ENCODE measurements around the gene MDFI.

MDFI gene

DNA sequence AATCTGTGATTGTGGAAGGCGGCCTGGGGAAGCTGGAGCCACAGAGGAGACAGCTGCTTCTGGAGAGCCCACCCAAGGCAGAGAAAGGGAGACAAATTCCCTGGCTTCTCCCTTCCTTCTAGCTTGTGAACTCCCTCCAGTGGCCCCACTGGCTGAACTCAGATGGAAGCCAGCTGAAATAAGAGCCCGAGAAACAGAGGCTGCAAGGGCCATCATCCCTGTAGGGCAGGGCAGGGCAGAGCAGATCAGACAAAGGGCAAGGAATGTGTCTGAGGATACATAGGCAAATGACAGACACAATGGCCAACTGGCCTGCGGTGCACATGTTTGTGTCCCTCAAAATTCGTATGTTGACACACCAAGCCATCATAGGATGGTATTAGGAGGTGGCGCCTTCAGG lies 25.3 kb downstream of the MDFI start:
- Histone ChIP-seq H3K36me3 (ENCODE audit: insufficient read depth, insufficient read length, low read length) (no peaks in the 10 kb centered on the region), H3K9me3 (ENCODE audit: insufficient read depth, low read length) (no peaks in the 10 kb centered on the region), H3K4me3 (ENCODE audit: insufficient read length, low read depth) (no peak overlapping the region), H3K4me1 (ENCODE audit: insufficient read depth, insufficient read length) (no peaks in the 10 kb centered on the region), H3K9ac (ENCODE audit: insufficient read length, low read depth) (no peak overlapping the region), H3K27me3 (ENCODE audit: insufficient read depth, insufficient read length) (no peaks in the 10 kb centered on the region)
- no peak for TF ChIP-seq ZNF274 (IDR thresholded peaks at IDR 0.05; ENCODE audit: low read depth, low read length)
- no peak for TF ChIP-seq YY1 (IDR thresholded peaks at IDR 0.05; ENCODE audit: insufficient read depth, insufficient read length)
- no peak for TF ChIP-seq SUZ12 (IDR thresholded peaks at IDR 0.05; ENCODE audit: extremely low read depth, insufficient read depth, insufficient read length)
- DNase-seq (ENCODE audit: low read depth, low spot score) = no peak

GRCh38 chr6:41664271-41664670 lies 26.0 kb downstream of the MDFI start:
- Histone ChIP-seq H3K27me3 (ENCODE audit: insufficient read depth, insufficient read length) (no peaks in the 10 kb centered on the region), H3K36me3 (ENCODE audit: insufficient read depth, insufficient read length, low read length) (no peaks in the 10 kb centered on the region), H3K4me3 (ENCODE audit: insufficient read length, low read depth) (no peak overlapping the region), H3K9me3 (ENCODE audit: insufficient read depth, low read length) (peaks cover 5% of the 10 kb centered on the region; the same call in 1 of the 2 replicates), H3K4me1 (ENCODE audit: insufficient read depth, insufficient read length) (no peaks in the 10 kb centered on the region), H3K9ac (ENCODE audit: insufficient read length, low read depth) (no peak overlapping the region)
- DNase-seq (ENCODE audit: low read depth, low spot score) = no peak
- TF ChIP-seq YY1 (IDR thresholded peaks at IDR 0.05; ENCODE audit: insufficient read depth, insufficient read length) (no peak), ZNF274 (IDR thresholded peaks at IDR 0.05; ENCODE audit: low read depth, low read length) (no peak), SUZ12 (IDR thresholded peaks at IDR 0.05; ENCODE audit: extremely low read depth, insufficient read depth, insufficient read length) (no peak)

DNA sequence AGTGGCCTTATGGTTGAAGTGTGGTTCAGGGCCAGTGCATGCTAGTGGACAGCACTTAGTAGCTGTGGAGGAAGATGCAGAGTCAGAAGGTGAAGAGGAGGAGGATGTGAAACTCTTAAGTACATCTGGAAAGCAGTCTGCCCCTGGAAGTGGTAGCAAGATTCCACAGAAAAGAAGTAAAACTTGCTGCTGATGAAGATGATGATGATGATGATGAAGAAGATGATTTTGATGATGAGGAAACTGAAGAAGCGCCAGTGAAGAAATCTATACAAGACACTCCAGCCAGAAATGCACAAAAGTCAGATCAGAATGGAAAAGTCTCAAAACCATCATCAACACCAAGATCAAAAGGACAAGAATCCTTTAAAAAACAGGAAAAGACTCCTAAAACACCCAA lies 28.9 kb downstream of the MDFI start:
- Histone ChIP-seq H3K9ac (ENCODE audit: insufficient read length, low read depth) (no peak overlapping the region), H3K4me3 (ENCODE audit: insufficient read length, low read depth) (no peak overlapping the region), H3K27me3 (ENCODE audit: insufficient read depth, insufficient read length) (no peaks in the 10 kb centered on the region), H3K9me3 (ENCODE audit: insufficient read depth, low read length) (peaks cover 6% of the 10 kb centered on the region; the same call in 1 of the 2 replicates), H3K36me3 (ENCODE audit: insufficient read depth, insufficient read length, low read length) (no peaks in the 10 kb centered on the region), H3K4me1 (ENCODE audit: insufficient read depth, insufficient read length) (no peaks in the 10 kb centered on the region)
- TF ChIP-seq SUZ12 (IDR thresholded peaks at IDR 0.05; ENCODE audit: extremely low read depth, insufficient read depth, insufficient read length) (no peak), YY1 (IDR thresholded peaks at IDR 0.05; ENCODE audit: insufficient read depth, insufficient read length) (no peak), ZNF274 (IDR thresholded peaks at IDR 0.05; ENCODE audit: low read depth, low read length) (no peak)
- DNase-seq (ENCODE audit: low read depth, low spot score) = no peak

- Histone ChIP-seq H3K27me3 (ENCODE audit: insufficient read depth, insufficient read length) (no peaks in the 10 kb centered on the region), H3K9ac (ENCODE audit: insufficient read length, low read depth) (no peak overlapping the region), H3K9me3 (ENCODE audit: insufficient read depth, low read length) (peaks cover 6% of the 10 kb centered on the region; the same call in 1 of the 2 replicates), H3K4me3 (ENCODE audit: insufficient read length, low read depth) (no peak overlapping the region), H3K4me1 (ENCODE audit: insufficient read depth, insufficient read length) (no peaks in the 10 kb centered on the region), H3K36me3 (ENCODE audit: insufficient read depth, insufficient read length, low read length) (no peaks in the 10 kb centered on the region)
- no peak for TF ChIP-seq ZNF274 (IDR thresholded peaks at IDR 0.05; ENCODE audit: low read depth, low read length)
- TF ChIP-seq SUZ12 (IDR thresholded peaks at IDR 0.05; ENCODE audit: extremely low read depth, insufficient read depth, insufficient read length) = no peak
- no peak for TF ChIP-seq YY1 (IDR thresholded peaks at IDR 0.05; ENCODE audit: insufficient read depth, insufficient read length)
- no peak for DNase-seq (ENCODE audit: low read depth, low spot score)
These were observed 30.7 kb downstream of the MDFI start for GRCh38 chr6:41668968-41669367.

- Histone ChIP-seq H3K27me3 (ENCODE audit: insufficient read depth, insufficient read length) (no peaks in the 10 kb centered on the region), H3K9ac (ENCODE audit: insufficient read length, low read depth) (no peak overlapping the region), H3K36me3 (ENCODE audit: insufficient read depth, insufficient read length, low read length) (no peaks in the 10 kb centered on the region), H3K9me3 (ENCODE audit: insufficient read depth, low read length) (peaks cover 6% of the 10 kb centered on the region; the same call in 1 of the 2 replicates), H3K4me1 (ENCODE audit: insufficient read depth, insufficient read length) (no peaks in the 10 kb centered on the region), H3K4me3 (ENCODE audit: insufficient read length, low read depth) (no peak overlapping the region)
- no peak for DNase-seq (ENCODE audit: low read depth, low spot score)
- TF ChIP-seq YY1 (IDR thresholded peaks at IDR 0.05; ENCODE audit: insufficient read depth, insufficient read length) = no peak
- no peak for TF ChIP-seq SUZ12 (IDR thresholded peaks at IDR 0.05; ENCODE audit: extremely low read depth, insufficient read depth, insufficient read length)
- TF ChIP-seq ZNF274 (IDR thresholded peaks at IDR 0.05; ENCODE audit: low read depth, low read length) = no peak
These were observed 32.6 kb downstream of the MDFI start for GRCh38 chr6:41670703-41671360.

GRCh38 chr6:41671376-41671775 lies 33.1 kb downstream of the MDFI start:
- no peaks in the 10 kb centered on the region for H3K36me3 ChIP-seq (ENCODE audit: insufficient read depth, insufficient read length, low read length)
- TF ChIP-seq ZNF274 (IDR thresholded peaks at IDR 0.05; ENCODE audit: low read depth, low read length) (no peak), SUZ12 (IDR thresholded peaks at IDR 0.05; ENCODE audit: extremely low read depth, insufficient read depth, insufficient read length) (no peak), YY1 (IDR thresholded peaks at IDR 0.05; ENCODE audit: insufficient read depth, insufficient read length) (no peak)
- H3K9ac ChIP-seq (ENCODE audit: insufficient read length, low read depth) = no peak overlapping the region
- H3K4me1 ChIP-seq (ENCODE audit: insufficient read depth, insufficient read length) = no peaks in the 10 kb centered on the region
- no peak overlapping the region for H3K4me3 ChIP-seq (ENCODE audit: insufficient read length, low read depth)
- no peak for DNase-seq (ENCODE audit: low read depth, low spot score)
- H3K9me3 ChIP-seq (ENCODE audit: insufficient read depth, low read length) = peaks cover 6% of the 10 kb centered on the region; the same call in 1 of the 2 replicates
- no peaks in the 10 kb centered on the region for H3K27me3 ChIP-seq (ENCODE audit: insufficient read depth, insufficient read length)

DNA sequence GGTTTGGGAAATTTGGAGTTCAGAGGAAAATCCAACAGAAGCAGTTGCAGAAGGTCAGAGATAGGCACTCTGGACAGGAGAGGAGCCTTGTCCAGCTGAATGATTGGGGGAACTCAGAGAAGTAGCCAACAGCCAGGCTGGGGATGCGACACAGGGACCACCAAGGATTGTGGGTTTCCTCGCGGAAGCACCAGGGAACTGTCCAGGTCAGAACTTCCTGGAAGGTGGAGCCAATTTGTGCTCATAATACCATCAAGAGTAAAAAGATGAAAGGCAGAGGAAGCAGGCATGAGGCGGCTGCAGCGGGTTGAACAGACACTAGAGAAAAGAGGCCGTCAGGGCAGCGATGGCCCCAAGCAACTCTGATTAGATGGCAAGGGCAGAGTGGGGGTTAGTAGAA lies 33.7 kb downstream of the MDFI start:
- Histone ChIP-seq H3K9me3 (ENCODE audit: insufficient read depth, low read length) (peaks cover 6% of the 10 kb centered on the region; the same call in 1 of the 2 replicates), H3K36me3 (ENCODE audit: insufficient read depth, insufficient read length, low read length) (no peaks in the 10 kb centered on the region), H3K9ac (ENCODE audit: insufficient read length, low read depth) (no peak overlapping the region), H3K4me1 (ENCODE audit: insufficient read depth, insufficient read length) (no peaks in the 10 kb centered on the region), H3K27me3 (ENCODE audit: insufficient read depth, insufficient read length) (peaks cover 4% of the 10 kb centered on the region), H3K4me3 (ENCODE audit: insufficient read length, low read depth) (no peak overlapping the region)
- DNase-seq (ENCODE audit: low read depth, low spot score) = no peak
- TF ChIP-seq ZNF274 (IDR thresholded peaks at IDR 0.05; ENCODE audit: low read depth, low read length) = no peak
- no peak for TF ChIP-seq SUZ12 (IDR thresholded peaks at IDR 0.05; ENCODE audit: extremely low read depth, insufficient read depth, insufficient read length)
- no peak for TF ChIP-seq YY1 (IDR thresholded peaks at IDR 0.05; ENCODE audit: insufficient read depth, insufficient read length)

Measured in NT2/D1 (cell line).